ENCODE measurements around the gene TOP3A. TPM values are rescaled to one million over a fixed set of nuclear protein-coding genes. Genes with fewer than 3 reads are reported as not detected.
A peak's percentile ranks its signal among the peaks of the same experiment; 100 is the strongest.

TOP3A gene
- total RNA-seq, 3 donors from 2014 or later, result 27.9 to 39.8 (median 30.1) TPM

DNA sequence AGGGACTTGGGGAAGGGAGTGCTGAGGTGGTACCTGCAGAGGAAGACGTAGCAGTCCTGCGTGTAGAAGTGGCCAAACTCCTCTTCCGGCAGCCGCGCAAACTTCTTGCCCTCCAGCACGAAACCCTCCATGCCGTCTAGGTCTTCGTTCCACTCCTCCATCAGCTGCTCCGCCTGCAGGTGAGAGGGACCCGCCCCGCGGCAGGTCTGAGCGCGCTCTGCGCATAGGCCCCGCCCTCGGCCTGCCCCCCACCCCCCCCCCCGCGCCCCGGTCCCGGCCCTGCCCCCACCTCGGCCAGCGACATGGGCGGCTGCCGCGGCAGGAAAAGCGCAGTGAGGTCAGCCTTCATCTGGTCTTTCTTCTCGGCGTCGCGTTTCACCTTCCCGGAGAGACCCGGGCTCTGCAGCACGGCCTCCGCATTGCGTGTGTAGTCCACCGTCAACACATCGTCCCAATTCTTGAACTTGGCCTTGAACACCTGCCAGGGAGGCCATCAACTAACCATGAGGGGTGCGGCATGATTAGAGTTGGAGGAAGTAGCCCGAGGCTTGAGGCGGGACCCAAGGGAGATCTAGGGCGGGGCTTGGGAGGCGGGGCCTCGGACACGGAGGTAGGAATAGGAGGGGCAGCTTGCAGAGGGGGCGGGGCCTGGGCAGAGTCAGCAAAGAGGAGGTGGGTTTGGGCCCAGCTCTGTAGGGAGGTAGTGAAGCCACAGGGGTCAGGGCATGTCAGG lies 67.7 kb downstream of the TOP3A start:
- no peaks in the 10 kb centered on the region for H3K36me3 ChIP-seq (ENCODE audit: low read depth)
- H3K4me3 ChIP-seq, result no peak overlapping the region
- peaks cover 3% of the 10 kb centered on the region for H3K4me1 ChIP-seq (ENCODE audit: low read depth)
- DNase-seq (peak; percentile 93 to 97 (median 94)), ATAC-seq (peak; percentile 92)
- intact Hi-C loops (cut with DNase I, micrococcal nuclease), result no loop called here
- TF ChIP-seq, protein P1, sequence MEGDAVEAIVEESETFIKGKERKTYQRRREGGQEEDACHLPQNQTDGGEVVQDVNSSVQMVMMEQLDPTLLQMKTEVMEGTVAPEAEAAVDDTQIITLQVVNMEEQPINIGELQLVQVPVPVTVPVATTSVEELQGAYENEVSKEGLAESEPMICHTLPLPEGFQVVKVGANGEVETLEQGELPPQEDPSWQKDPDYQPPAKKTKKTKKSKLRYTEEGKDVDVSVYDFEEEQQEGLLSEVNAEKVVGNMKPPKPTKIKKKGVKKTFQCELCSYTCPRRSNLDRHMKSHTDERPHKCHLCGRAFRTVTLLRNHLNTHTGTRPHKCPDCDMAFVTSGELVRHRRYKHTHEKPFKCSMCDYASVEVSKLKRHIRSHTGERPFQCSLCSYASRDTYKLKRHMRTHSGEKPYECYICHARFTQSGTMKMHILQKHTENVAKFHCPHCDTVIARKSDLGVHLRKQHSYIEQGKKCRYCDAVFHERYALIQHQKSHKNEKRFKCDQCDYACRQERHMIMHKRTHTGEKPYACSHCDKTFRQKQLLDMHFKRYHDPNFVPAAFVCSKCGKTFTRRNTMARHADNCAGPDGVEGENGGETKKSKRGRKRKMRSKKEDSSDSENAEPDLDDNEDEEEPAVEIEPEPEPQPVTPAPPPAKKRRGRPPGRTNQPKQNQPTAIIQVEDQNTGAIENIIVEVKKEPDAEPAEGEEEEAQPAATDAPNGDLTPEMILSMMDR (IDR thresholded peaks at IDR 0.05), result no peak
- no peaks in the 10 kb centered on the region for H3K9me3 ChIP-seq

GRCh38 chr17:18246109-18246725 lies 68.6 kb downstream of the TOP3A start:
- Histone ChIP-seq H3K9me3 (no peaks in the 10 kb centered on the region), H3K4me3 (no peak overlapping the region), H3K4me1 (ENCODE audit: low read depth) (peaks cover 3% of the 10 kb centered on the region), H3K36me3 (ENCODE audit: low read depth) (no peaks in the 10 kb centered on the region)
- ATAC-seq, result no peak
- no peak for DNase-seq
- TF ChIP-seq, protein P1 (IDR thresholded peaks at IDR 0.05), result no peak
- intact Hi-C loops (cut with DNase I, micrococcal nuclease), result no loop called here

DNA sequence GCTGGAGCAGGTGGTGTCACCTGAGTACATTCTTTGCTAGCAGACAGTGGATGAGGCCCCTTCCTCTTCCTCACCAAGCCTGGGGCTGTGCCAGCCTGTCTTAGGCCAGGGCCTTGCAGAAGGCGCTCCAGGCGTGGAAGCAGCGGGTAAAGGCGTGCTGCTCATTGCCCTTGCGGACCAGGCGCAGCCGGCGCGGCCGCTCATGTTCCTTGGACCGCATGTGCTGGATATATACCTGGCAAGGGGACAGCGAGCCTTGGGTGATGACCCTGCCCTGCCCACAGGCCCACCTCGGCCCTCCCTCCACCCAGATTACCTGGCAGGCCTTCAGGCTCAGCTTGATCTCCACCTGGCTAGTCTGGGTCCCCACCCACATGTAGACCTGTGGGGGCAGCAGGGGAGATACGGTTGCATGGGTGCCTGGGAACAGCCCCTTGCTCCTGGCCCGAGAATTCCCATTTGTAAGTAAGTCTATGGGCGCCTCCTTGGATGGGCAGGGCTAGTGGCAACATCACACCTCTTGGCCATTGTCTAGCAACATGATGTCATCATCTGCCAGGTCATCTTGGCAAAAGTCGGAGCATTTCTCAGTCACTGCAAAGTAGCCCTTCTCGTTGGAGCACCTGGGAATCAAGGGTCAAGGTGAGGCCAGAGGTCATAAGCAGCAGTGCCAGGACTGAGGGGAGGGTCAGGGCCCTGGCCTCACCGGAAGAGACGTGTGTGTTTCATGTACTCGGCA lies 69.6 kb downstream of the TOP3A start:
- no peaks in the 10 kb centered on the region for H3K36me3 ChIP-seq (ENCODE audit: low read depth)
- no peak for DNase-seq
- no peak for ATAC-seq
- H3K9me3 ChIP-seq, result no peaks in the 10 kb centered on the region
- intact Hi-C loops (cut with DNase I, micrococcal nuclease), result no loop called here
- H3K4me1 ChIP-seq (ENCODE audit: low read depth), result peaks cover 3% of the 10 kb centered on the region
- TF ChIP-seq, protein P1 (IDR thresholded peaks at IDR 0.05), result no peak
- H3K4me3 ChIP-seq, result no peak overlapping the region

GRCh38 chr17:18241229-18241871 lies 73.4 kb downstream of the TOP3A start:
- Histone ChIP-seq H3K9me3 (no peaks in the 10 kb centered on the region), H3K36me3 (ENCODE audit: low read depth) (no peaks in the 10 kb centered on the region), H3K4me1 (ENCODE audit: low read depth) (peaks cover 3% of the 10 kb centered on the region), H3K4me3 (no peak overlapping the region)
- ATAC-seq, result no peak
- TF ChIP-seq, protein P1 (IDR thresholded peaks at IDR 0.05), result no peak
- intact Hi-C loops (cut with DNase I, micrococcal nuclease), result no loop called here
- DNase-seq, result no peak

GRCh38 chr17:18240449-18240848 lies 74.3 kb downstream of the TOP3A start:
- Histone ChIP-seq H3K36me3 (ENCODE audit: low read depth) (no peaks in the 10 kb centered on the region), H3K9me3 (no peaks in the 10 kb centered on the region), H3K4me1 (ENCODE audit: low read depth) (no peaks in the 10 kb centered on the region), H3K4me3 (no peak overlapping the region)
- TF ChIP-seq, protein P1 (IDR thresholded peaks at IDR 0.05), result no peak
- intact Hi-C loops (cut with DNase I, micrococcal nuclease), result no loop called here
- ATAC-seq, result no peak
- DNase-seq, result no peak

All from mucosa of descending colon (tissue), 3 donors.